CD8-positive, alpha-beta memory T cell (primary cell): ENCODE measurements around the gene PPP1R7. TPM values are rescaled to one million over a fixed set of nuclear protein-coding genes. Genes with fewer than 3 reads are reported as not detected.
A peak's percentile ranks its signal among the peaks of the same experiment; 100 is the strongest.

ENCODE experiments used
- CTCF ChIA-PET: fragments of 350-600 bp; sonication (Branson Sonifier 250); formaldehyde crosslinking; loops from one replicate; lab custom pipeline; 2021; ENCODE audit warnings: antibody characterized with exemption; lab: Charles Lee
- POLR2A ChIA-PET: fragments of 350-600 bp; sonication (Branson Sonifier 250); formaldehyde crosslinking; loops from one replicate; lab custom pipeline; 2021; ENCODE audit warnings: antibody characterized with exemption; lab: Charles Lee
- DNase-seq, 5 donors: peaks; one replicate each; pipeline versions ENCODE4 v3.0.0 to v3.0.0-alpha.2; 2020 to 2022; ENCODE audit warnings: mixed read lengths in 1 of 5
- H3K27ac ChIP-seq: one replicate; pipeline ENCODE4 v1.7.0; 2013; ENCODE audit warnings: low read depth, mild to moderate bottlenecking, low read length, moderate library complexity
- H3K27me3 ChIP-seq: 2 replicates; pipeline ENCODE4 v1.7.0; 2013; ENCODE audit warnings: low read length, mild to moderate bottlenecking; ENCODE audit not compliant: insufficient read depth, poor library complexity, severe bottlenecking
- H3K36me3 ChIP-seq: 2 replicates; pipeline ENCODE4 v1.7.0; 2013; ENCODE audit warnings: mild to moderate bottlenecking, low read length, moderate library complexity; ENCODE audit not compliant: insufficient read depth
- H3K4me1 ChIP-seq: 2 replicates; pipeline ENCODE4 v1.7.0; 2013; ENCODE audit warnings: mild to moderate bottlenecking, low read length, moderate library complexity; ENCODE audit not compliant: insufficient read depth
- H3K4me3 ChIP-seq: 2 replicates; pipeline ENCODE4 v1.7.0; 2013; ENCODE audit warnings: mild to moderate bottlenecking, low read length
- H3K9me3 ChIP-seq: 2 replicates; pipeline ENCODE4 v1.7.0; 2013; ENCODE audit warnings: mild to moderate bottlenecking, low read length
- H3K27ac Mint-ChIP-seq, 8 donors: one replicate each; pipeline ENCODE4 v1.8.0; 2020 to 2021; ENCODE audit warnings: mixed read lengths in 8 of 8, mild to moderate bottlenecking in 6 of 8, inconsistent platforms in 3 of 8, moderate library complexity in 3 of 8
- H3K27me3 Mint-ChIP-seq, 2 donors: one replicate each; pipeline ENCODE4 v1.8.0; 2020 to 2021; ENCODE audit warnings: mixed read lengths in 2 of 2, mild to moderate bottlenecking in 1 of 2, moderate library complexity in 1 of 2
- H3K36me3 Mint-ChIP-seq, 3 donors: one replicate each; pipeline ENCODE4 v1.8.0; 2020 to 2021; ENCODE audit warnings: mixed read lengths in 3 of 3, inconsistent platforms in 1 of 3, mild to moderate bottlenecking in 1 of 3
- H3K4me1 Mint-ChIP-seq, 3 donors: one replicate each; pipeline ENCODE4 v1.8.0; 2020 to 2021; ENCODE audit warnings: mixed read lengths in 3 of 3, inconsistent platforms in 1 of 3, mild to moderate bottlenecking in 1 of 3
- H3K4me3 Mint-ChIP-seq, 7 donors: one replicate each; pipeline ENCODE4 v1.8.0; 2020 to 2021; ENCODE audit warnings: mixed read lengths in 7 of 7, mild to moderate bottlenecking in 6 of 7, moderate library complexity in 4 of 7, inconsistent platforms in 2 of 7
- H3K9me3 Mint-ChIP-seq, 5 donors: one replicate each; pipeline ENCODE4 v1.8.0; 2020 to 2022; ENCODE audit warnings: mixed read lengths in 5 of 5, mild to moderate bottlenecking in 3 of 5, moderate library complexity in 2 of 5, inconsistent platforms in 1 of 5
- polyA plus RNA-seq: library from polyadenylated mRNA; unstranded; fragments of 300-500 nt; fragmentation: Illumina TruSeq; gene quantifications from one replicate; pipeline ENCODE4 v1.2.3, GENCODE V29; 2021
- total RNA-seq, 2 experiments: library from RNA; stranded (reverse); gene quantifications; one replicate each; pipeline ENCODE4 v1.2.3, GENCODE V29; 2021

PPP1R7 gene
- total and polyA plus RNA-seq, 3 experiments from 2014 or later, result 82.6 to 132 (median 87.2) TPM

DNA sequence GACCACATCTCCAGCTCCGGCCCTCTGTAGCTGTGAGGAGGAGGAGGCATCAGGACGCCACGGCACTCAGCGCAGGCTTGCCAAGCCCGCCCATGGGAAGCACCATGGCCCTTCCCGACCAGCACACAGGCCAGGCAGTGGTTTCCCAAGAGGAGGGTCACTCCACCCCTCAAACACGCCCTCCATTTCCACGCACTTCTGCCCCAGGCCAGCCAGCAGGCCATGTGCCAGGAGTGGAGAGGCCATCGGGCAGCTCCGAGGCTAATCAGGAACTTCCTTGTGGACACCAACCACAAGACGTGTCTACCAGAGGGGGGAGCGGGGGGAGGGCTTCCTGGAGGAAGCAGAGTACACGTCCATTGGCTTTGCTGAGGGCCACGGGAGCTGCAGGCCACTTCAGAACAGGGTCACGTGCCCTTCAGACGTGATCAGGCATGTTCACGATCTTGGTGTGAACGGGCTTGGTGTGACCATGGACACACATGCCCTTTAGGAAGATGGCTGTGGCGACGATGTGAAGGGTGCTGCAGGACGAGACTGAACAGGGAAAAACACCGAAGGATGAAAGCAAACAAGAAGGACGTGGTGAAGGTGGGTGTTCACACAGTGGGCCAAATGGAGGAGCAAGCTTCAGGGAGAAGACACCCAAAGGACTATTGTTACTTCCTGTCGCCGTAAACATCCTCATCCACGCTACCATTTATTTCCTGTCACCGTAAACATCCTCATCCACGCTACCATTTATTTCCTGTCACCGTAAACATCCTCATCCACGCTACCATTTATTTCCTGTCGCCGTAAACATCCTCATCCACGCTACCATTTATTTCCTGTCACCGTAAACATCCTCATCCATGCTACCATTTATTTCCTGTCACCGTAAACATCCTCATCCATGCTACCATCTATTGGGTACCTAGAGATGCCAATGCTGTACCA, 41.7 kb upstream of the PPP1R7 start:
- Histone ChIP-seq H3K4me3 (peak overlapping the region; percentile 37), H3K27ac (peak overlapping the region; percentile 60), H3K4me1 (peaks cover 72% of the 10 kb centered on the region), H3K9me3 (no peaks in the 10 kb centered on the region), H3K27me3 (no peaks in the 10 kb centered on the region), H3K36me3 (no peaks in the 10 kb centered on the region)
- peaks cover 3 to 79% (median 4%) of the 10 kb centered on the region in 3 donors for H3K36me3 Mint-ChIP-seq
- no peaks in the 10 kb centered on the region for H3K9me3 Mint-ChIP-seq
- POLR2A ChIA-PET, result interaction anchor here (1.0 to 4.7 kb wide), 4 partner anchors 12 to 548 kb away, joined by 3 to 42 read pairs (median 9); partner anchors contain the start of genes PASK and PPP1R7
- H3K27ac Mint-ChIP-seq, result peak overlapping the region; percentile 80 to 99 (median 97)
- peak in 3 of 5 donors; percentile 64 to 82 (median 65) for DNase-seq
- CTCF ChIA-PET, result interaction anchor here (1.1 to 7.7 kb wide), 6 partner anchors 8 to 41 kb away, joined by 3 to 54 read pairs (median 4); partner anchors contain the start of genes PASK and PPP1R7
- H3K4me1 Mint-ChIP-seq, result peaks cover 50 to 91% (median 55%) of the 10 kb centered on the region in 3 donors
- no peaks in the 10 kb centered on the region for H3K27me3 Mint-ChIP-seq
- H3K4me3 Mint-ChIP-seq, result peak overlapping the region; percentile 75 to 95 (median 89)

DNA sequence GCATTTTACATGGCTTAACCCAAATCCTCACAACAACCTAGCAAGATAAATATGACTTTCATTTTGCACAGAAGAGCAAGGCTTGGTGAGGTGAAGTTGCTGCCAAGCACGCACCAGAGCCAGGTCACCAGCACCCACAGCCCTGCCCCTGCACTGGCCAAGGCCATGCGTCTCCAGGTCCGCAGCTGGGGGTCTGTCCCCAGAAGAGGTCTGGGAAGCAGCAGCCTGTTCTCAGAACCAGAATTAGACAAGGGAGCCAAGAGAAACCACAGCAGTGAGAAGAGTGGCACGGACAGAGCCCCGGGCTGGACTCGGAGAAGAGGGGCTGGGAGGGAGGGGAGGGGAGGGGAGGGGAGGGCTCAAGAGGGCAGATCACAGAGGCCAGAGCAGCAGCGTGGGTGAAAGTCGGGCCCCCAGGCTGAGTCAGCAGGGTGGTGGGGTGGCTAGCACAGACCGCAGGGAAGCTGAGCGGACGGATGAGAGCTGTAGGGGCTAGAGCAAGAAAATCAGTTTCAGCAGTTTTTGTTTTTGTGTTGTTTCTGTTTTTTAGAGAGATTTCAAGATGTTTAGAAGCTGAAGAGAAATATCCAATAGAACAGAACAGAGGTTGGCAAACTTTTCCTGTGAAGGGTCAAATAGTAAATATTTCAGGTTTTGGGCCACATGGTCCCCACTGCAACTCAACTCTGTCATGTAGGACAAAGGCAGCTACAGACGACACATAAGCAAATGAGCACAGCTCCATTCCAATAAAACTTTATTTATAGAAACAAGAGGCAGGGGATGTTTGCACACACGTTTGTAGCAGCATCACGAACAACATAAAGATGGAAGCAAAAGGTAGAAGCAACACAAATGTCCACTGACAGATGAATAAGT, 40.8 kb upstream of the PPP1R7 start:
- Mint-ChIP-seq H3K4me1 (peaks cover 48 to 85% (median 48%) of the 10 kb centered on the region in 3 donors), H3K36me3 (peaks cover 3 to 84% (median 6%) of the 10 kb centered on the region in 3 donors), H3K4me3 (peak overlapping the region; percentile 78 to 95 (median 90)), H3K27ac (peak overlapping the region; percentile 80 to 99 (median 97)), H3K9me3 (no peaks in the 10 kb centered on the region), H3K27me3 (no peaks in the 10 kb centered on the region)
- H3K27ac ChIP-seq, result peak overlapping the region; percentile 41
- H3K9me3 ChIP-seq, result no peaks in the 10 kb centered on the region
- H3K4me3 ChIP-seq, result peak overlapping the region; percentile 23
- H3K4me1 ChIP-seq, result peaks cover 63% of the 10 kb centered on the region
- ChIA-PET CTCF (interaction anchor here (1.2 to 7.7 kb wide), 6 partner anchors 9 to 40 kb away, joined by 4 to 54 read pairs (median 5); partner anchors contain the start of genes PASK and PPP1R7), POLR2A (interaction anchor here (0.5 to 4.7 kb wide), 7 partner anchors 13 to 549 kb away, joined by 3 to 42 read pairs (median 3); partner anchors contain the start of genes PASK and PPP1R7)
- peak in 2 of 5 donors; percentile 26 to 61 for DNase-seq
- no peaks in the 10 kb centered on the region for H3K27me3 ChIP-seq
- no peaks in the 10 kb centered on the region for H3K36me3 ChIP-seq

DNA sequence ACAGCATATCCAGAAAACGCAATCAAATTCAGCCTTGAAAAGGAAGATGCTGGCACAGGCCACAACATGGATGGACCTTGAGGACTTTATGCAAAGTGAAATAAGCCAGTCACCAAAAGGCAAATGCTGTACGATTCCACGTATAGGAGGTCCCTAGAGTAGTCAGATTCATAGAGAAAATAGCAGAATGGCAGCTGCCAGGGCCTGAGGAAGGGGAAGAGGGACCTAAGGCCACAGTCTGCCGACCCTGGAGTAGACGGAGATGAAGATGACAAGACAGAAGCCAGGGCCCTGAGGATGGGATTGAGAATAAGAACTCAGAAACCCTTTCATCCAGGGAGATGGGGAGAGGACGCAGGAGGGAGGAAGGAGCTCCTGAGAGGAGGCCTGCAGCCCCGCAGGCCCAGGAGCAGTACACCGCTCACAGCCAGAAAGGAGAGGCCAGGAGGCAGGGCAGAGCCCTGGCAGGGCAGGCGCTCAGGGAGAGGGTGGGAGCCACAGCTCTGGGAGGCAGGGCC, 40.1 kb upstream of the PPP1R7 start:
- H3K4me3 ChIP-seq, result peak overlapping the region; percentile 40
- no peak overlapping the region for H3K27ac ChIP-seq
- H3K4me1 ChIP-seq, result peaks cover 60% of the 10 kb centered on the region
- ChIA-PET POLR2A (interaction anchor here (0.5 to 4.7 kb wide), 9 partner anchors 8 to 548 kb away, joined by 3 to 42 read pairs (median 3); partner anchors contain the start of genes MTERF4, PASK and PPP1R7), CTCF (interaction anchor here (1.2 to 7.7 kb wide), 5 partner anchors 9 to 40 kb away, joined by 4 to 54 read pairs (median 5); partner anchors contain the start of genes PASK and PPP1R7)
- H3K27me3 ChIP-seq, result no peaks in the 10 kb centered on the region
- no peaks in the 10 kb centered on the region for H3K36me3 ChIP-seq
- H3K27me3 Mint-ChIP-seq, result no peaks in the 10 kb centered on the region
- peaks cover 3 to 88% (median 12%) of the 10 kb centered on the region in 3 donors for H3K36me3 Mint-ChIP-seq
- peaks cover 48 to 83% (median 48%) of the 10 kb centered on the region in 3 donors for H3K4me1 Mint-ChIP-seq
- no peak for DNase-seq
- no peaks in the 10 kb centered on the region for H3K9me3 ChIP-seq
- H3K9me3 Mint-ChIP-seq, result no peaks in the 10 kb centered on the region
- H3K4me3 Mint-ChIP-seq, result peak overlapping the region; percentile 78 to 95 (median 90)
- H3K27ac Mint-ChIP-seq, result peak overlapping the region; percentile 80 to 99 (median 97)

DNA sequence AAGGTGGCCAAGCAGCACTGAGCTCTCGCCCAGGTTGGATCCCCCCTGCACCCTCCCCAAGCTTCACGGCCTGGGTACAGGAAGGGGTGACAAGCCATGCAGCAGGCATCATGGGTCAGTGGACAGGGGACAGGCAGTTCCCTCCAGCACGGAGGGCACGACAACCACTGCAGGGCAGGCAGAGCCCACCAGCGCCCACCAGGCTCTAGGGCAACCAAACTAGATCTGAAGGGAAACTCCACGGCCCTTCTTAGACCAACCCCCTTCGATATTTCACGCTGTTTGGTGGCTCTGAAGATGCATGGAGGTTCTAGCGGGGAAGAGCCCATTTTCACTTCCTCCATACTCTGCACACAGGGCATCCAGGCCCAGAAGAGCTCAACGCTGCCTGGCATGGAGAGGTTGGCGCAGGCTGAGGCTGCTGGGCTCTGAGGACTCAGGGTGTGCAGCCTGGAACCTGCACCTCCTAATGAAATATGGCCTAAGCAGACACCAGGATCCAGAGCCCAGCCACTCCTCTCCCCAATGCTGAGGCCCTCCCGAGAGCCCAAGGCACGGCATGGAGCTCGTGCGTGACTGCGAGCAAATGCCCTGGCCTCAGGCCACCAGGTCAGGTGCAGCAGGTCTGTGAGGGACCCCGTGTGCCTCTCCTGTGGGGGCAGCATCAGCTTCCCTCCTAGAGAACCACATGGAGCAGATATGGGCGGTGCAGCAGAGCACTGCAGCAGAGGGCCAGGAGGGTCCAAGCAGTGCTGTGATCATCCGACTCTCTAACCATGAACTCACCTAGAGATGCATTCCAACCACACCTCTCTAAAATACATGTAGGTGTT, 39.4 kb upstream of the PPP1R7 start:
- Mint-ChIP-seq H3K4me3 (peak overlapping the region; percentile 78 to 95 (median 90)), H3K9me3 (no peaks in the 10 kb centered on the region), H3K4me1 (peaks cover 48 to 76% (median 48%) of the 10 kb centered on the region in 3 donors), H3K27ac (peak overlapping the region; percentile 80 to 99 (median 96)), H3K27me3 (no peaks in the 10 kb centered on the region), H3K36me3 (peaks cover 3 to 86% (median 13%) of the 10 kb centered on the region in 3 donors)
- Histone ChIP-seq H3K9me3 (no peaks in the 10 kb centered on the region), H3K4me1 (peaks cover 53% of the 10 kb centered on the region), H3K4me3 (peak overlapping the region; percentile 40), H3K27ac (peak overlapping the region; percentile 51), H3K27me3 (no peaks in the 10 kb centered on the region), H3K36me3 (no peaks in the 10 kb centered on the region)
- ChIA-PET CTCF (interaction anchor here (1.2 to 7.7 kb wide), 4 partner anchors 10 to 39 kb away, joined by 4 to 54 read pairs (median 5); partner anchors contain the start of genes PASK and PPP1R7), POLR2A (interaction anchor here (0.8 to 4.7 kb wide), 5 partner anchors 8 to 39 kb away, joined by 3 to 42 read pairs (median 3); partner anchors contain the start of genes MTERF4, PASK and PPP1R7)
- peak in 2 of 5 donors; percentile 41 to 47 for DNase-seq

DNA sequence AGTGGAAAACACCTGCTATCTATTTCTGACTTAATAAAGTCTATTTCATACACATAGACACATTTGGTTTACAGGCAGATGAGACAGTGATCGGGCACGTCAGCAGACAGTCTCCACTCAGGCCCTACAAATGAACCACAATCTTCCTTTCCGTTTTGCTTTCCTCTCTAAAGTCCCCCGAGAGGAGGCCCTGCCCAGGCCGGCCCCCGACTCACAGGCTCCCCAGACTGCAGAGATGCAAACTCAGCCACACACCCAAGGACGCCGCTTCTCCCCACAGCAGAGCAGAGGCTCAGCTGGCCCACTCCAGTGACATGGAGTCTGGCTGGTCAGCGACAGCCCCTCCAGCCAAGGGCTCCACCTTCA, 38.8 kb upstream of the PPP1R7 start:
- peak overlapping the region; percentile 40 for H3K4me3 ChIP-seq
- peaks cover 48 to 71% (median 48%) of the 10 kb centered on the region in 3 donors for H3K4me1 Mint-ChIP-seq
- H3K9me3 ChIP-seq, result no peaks in the 10 kb centered on the region
- POLR2A ChIA-PET, result interaction anchor here (1.2 to 4.7 kb wide), 3 partner anchors 9 to 39 kb away, joined by 6 to 42 read pairs (median 24); partner anchors contain the start of genes MTERF4, PASK and PPP1R7
- peak in 3 of 5 donors; percentile 42 to 65 (median 62) for DNase-seq
- H3K4me1 ChIP-seq, result peaks cover 49% of the 10 kb centered on the region
- H3K9me3 Mint-ChIP-seq, result no peaks in the 10 kb centered on the region
- H3K27ac Mint-ChIP-seq, result peak overlapping the region; percentile 80 to 99 (median 96)
- H3K4me3 Mint-ChIP-seq, result peak overlapping the region; percentile 78 to 95 (median 90)
- H3K36me3 ChIP-seq, result no peaks in the 10 kb centered on the region
- H3K27me3 Mint-ChIP-seq, result no peaks in the 10 kb centered on the region
- peak overlapping the region; percentile 51 for H3K27ac ChIP-seq
- H3K27me3 ChIP-seq, result no peaks in the 10 kb centered on the region
- H3K36me3 Mint-ChIP-seq, result peaks cover 3 to 86% (median 18%) of the 10 kb centered on the region in 3 donors
- CTCF ChIA-PET, result interaction anchor here (1.2 to 7.7 kb wide), 2 partner anchors 33 to 39 kb away, joined by 4 to 54 read pairs; partner anchors contain the start of genes PASK and PPP1R7

DNA sequence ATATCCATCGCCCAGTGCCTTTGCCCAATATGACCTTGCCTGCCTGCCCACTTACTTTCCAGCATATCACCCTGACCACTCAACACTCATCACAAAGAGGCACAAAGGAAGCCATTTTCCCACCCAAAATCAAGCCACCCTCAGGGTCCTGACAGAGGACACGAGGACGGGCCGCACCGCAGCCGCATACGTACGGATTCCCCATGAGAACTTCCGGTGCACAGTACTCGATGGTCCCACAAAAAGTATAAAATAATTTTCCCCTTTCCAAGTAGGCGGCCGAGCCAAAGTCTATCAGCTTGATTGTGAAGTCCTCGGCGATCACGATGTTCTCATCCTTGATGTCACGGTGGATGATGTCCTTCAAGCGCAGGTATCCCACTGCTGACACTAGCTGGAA, 38.2 kb upstream of the PPP1R7 start:
- H3K27ac Mint-ChIP-seq, result peak overlapping the region; percentile 80 to 99 (median 96)
- no peaks in the 10 kb centered on the region for H3K9me3 Mint-ChIP-seq
- no peaks in the 10 kb centered on the region for H3K9me3 ChIP-seq
- no peaks in the 10 kb centered on the region for H3K36me3 ChIP-seq
- peaks cover 3 to 86% (median 20%) of the 10 kb centered on the region in 3 donors for H3K36me3 Mint-ChIP-seq
- peak overlapping the region; percentile 40 for H3K4me3 ChIP-seq
- peak overlapping the region; percentile 51 for H3K27ac ChIP-seq
- H3K4me1 Mint-ChIP-seq, result peaks cover 48 to 68% (median 50%) of the 10 kb centered on the region in 3 donors
- POLR2A ChIA-PET, result interaction anchor here (1.2 to 3.2 kb wide), 4 partner anchors 10 to 37 kb away, joined by 3 to 24 read pairs (median 10); partner anchors contain the start of genes MTERF4, PASK and PPP1R7
- DNase-seq, result no peak
- peak overlapping the region; percentile 78 to 95 (median 90) for H3K4me3 Mint-ChIP-seq
- no peaks in the 10 kb centered on the region for H3K27me3 ChIP-seq
- CTCF ChIA-PET, result interaction anchor here (7.7 kb wide), 1 partner anchor 38 kb away, joined by 54 read pairs; the partner anchor contains the start of genes PASK and PPP1R7
- H3K27me3 Mint-ChIP-seq, result no peaks in the 10 kb centered on the region
- H3K4me1 ChIP-seq, result peaks cover 48% of the 10 kb centered on the region
